IMR-90 (cell line): Measurements from ENCODE around the gene ZCCHC14. TPM values are rescaled to one million over a fixed set of nuclear protein-coding genes. Genes with fewer than 3 reads are reported as not detected.

ENCODE experiments used
- ATAC-seq: fragments of 200-7000 bp; cut with Tn5 transposase; 2 replicates; pipeline ENCODE4 v1.9.1; 2020; ENCODE audit warnings: low read depth, mild to moderate bottlenecking, moderate library complexity
- BruUV-seq: library from RNA; stranded (reverse); fragments of 400-500 nt; replicated peaks from 2 replicates; lab custom pipeline; 2021; lab: Mats Ljungman, UMichigan
- CTCF ChIA-PET: fragments of 300-600 bp; formaldehyde crosslinking; extraction: SDS; loops from one replicate; lab custom pipeline; 2021; ENCODE audit warnings: antibody characterized with exemption; lab: Yijun Ruan, JAX
- POLR2A ChIA-PET: fragments of 300-600 bp; sonication (Branson Sonifier 250); formaldehyde crosslinking; loops from one replicate; lab custom pipeline; 2022; ENCODE audit warnings: antibody characterized with exemption; ENCODE audit not compliant: unreplicated experiment; lab: Charles Lee
- DNase-seq: peaks from one replicate; pipeline ENCODE4 v3.0.0; 2013
- H2AFZ ChIP-seq: replicated peaks from 2 replicates; pipeline ENCODE3; 2013; ENCODE audit warnings: low read length, mild to moderate bottlenecking; ENCODE audit not compliant: poor library complexity
- H2AK5ac ChIP-seq: 2 replicates; pipeline ENCODE4 v1.6.1; 2013; ENCODE audit warnings: low read depth, low read length, inconsistent platforms
- H2AK9ac ChIP-seq: replicated peaks from 2 replicates; pipeline ENCODE3; 2013; ENCODE audit warnings: mild to moderate bottlenecking, low read depth, low read length, moderate library complexity; ENCODE audit not compliant: poor library complexity
- H2BK120ac ChIP-seq: 2 replicates; pipeline ENCODE4 v1.6.1; 2013; ENCODE audit warnings: low read depth, low read length, inconsistent platforms
- H2BK15ac ChIP-seq: 3 replicates; pipeline ENCODE4 v1.6.1; 2013; ENCODE audit warnings: low read depth, low read length, inconsistent platforms
- H2BK20ac ChIP-seq: 2 replicates; pipeline ENCODE4 v1.6.1; 2013; ENCODE audit warnings: low read depth, mild to moderate bottlenecking, inconsistent platforms, low read length, moderate library complexity
- H2BK5ac ChIP-seq: 2 replicates; pipeline ENCODE4 v1.6.1; 2013; ENCODE audit warnings: mild to moderate bottlenecking, low read depth, low read length, inconsistent platforms; ENCODE audit not compliant: poor library complexity, severe bottlenecking
- H3K14ac ChIP-seq: replicated peaks from 2 replicates; pipeline ENCODE4 v1.6.1; 2013; ENCODE audit warnings: low read depth, low read length, inconsistent platforms
- H3K18ac ChIP-seq: 2 replicates; pipeline ENCODE4 v1.6.1; 2013; ENCODE audit warnings: low read depth, low read length, control low read depth
- H3K23ac ChIP-seq: 2 replicates; pipeline ENCODE4 v1.6.1; 2013; ENCODE audit warnings: low read depth, low read length, inconsistent platforms
- H3K27ac ChIP-seq: 2 replicates; pipeline ENCODE4 v1.5.1; 2013; ENCODE audit warnings: mild to moderate bottlenecking, control low read depth, low read length; ENCODE audit not compliant: insufficient read depth
- H3K27me3 ChIP-seq: 2 replicates; pipeline ENCODE4 v1.6.1; 2013; ENCODE audit warnings: low read length; ENCODE audit not compliant: control insufficient read depth, insufficient read depth
- H3K36me3 ChIP-seq: 2 replicates; pipeline ENCODE4 v1.6.1; 2013; ENCODE audit warnings: low read length, mixed read lengths; ENCODE audit not compliant: control insufficient read depth, insufficient read depth
- H3K4ac ChIP-seq: 2 replicates; pipeline ENCODE4 v1.6.1; 2013; ENCODE audit warnings: low read depth, low read length, inconsistent platforms
- H3K4me1 ChIP-seq: 2 replicates; pipeline ENCODE4 v1.6.1; 2013; ENCODE audit warnings: low read length, mixed read lengths; ENCODE audit not compliant: control insufficient read depth, insufficient read depth
- H3K4me2 ChIP-seq: 2 replicates; pipeline ENCODE4 v1.6.1; 2013; ENCODE audit warnings: low read depth, mild to moderate bottlenecking, control low read depth, low read length, moderate library complexity
- H3K4me3 ChIP-seq: 2 replicates; pipeline ENCODE4 v1.5.1; 2013; ENCODE audit warnings: low read depth, mild to moderate bottlenecking, control low read depth, low read length, moderate library complexity; ENCODE audit not compliant: insufficient read depth
- H3K56ac ChIP-seq: 2 replicates; pipeline ENCODE4 v1.6.1; 2013; ENCODE audit warnings: low read length, inconsistent platforms; ENCODE audit not compliant: insufficient read depth; ENCODE audit errors: extremely low read depth
- H3K79me1 ChIP-seq, 2 experiments: 2 replicates each; pipeline ENCODE4 v1.6.1; 2013; ENCODE audit warnings: low read length in 2 of 2, inconsistent platforms in 1 of 2, low read depth in 1 of 2
- H3K9ac ChIP-seq: 2 replicates; pipeline ENCODE4 v1.6.1; 2013; ENCODE audit warnings: low read depth, low read length, control low read depth
- H3K9me1 ChIP-seq: 2 replicates; pipeline ENCODE4 v1.6.1; 2013; ENCODE audit warnings: low read length, inconsistent platforms; ENCODE audit not compliant: insufficient read depth
- H3K9me3 ChIP-seq: 2 replicates; pipeline ENCODE4 v1.6.1; 2013; ENCODE audit warnings: low read length; ENCODE audit not compliant: control insufficient read depth, insufficient read depth
- H4K20me1 ChIP-seq: 2 replicates; pipeline ENCODE4 v1.6.1; 2013; ENCODE audit warnings: low read length, inconsistent platforms; ENCODE audit not compliant: insufficient read depth
- H4K5ac ChIP-seq: 2 replicates; pipeline ENCODE4 v1.6.1; 2013; ENCODE audit warnings: mild to moderate bottlenecking, low read depth, low read length, control low read depth
- H4K8ac ChIP-seq, 2 experiments: 2 replicates each; pipeline ENCODE4 v1.6.1; 2013; ENCODE audit warnings: low read depth in 2 of 2, low read length in 2 of 2, control low read depth in 1 of 2, inconsistent platforms in 1 of 2
- H4K91ac ChIP-seq: 2 replicates; pipeline ENCODE4 v1.6.1; 2013; ENCODE audit warnings: low read depth, low read length, inconsistent platforms; ENCODE audit not compliant: insufficient read depth
- BHLHE40 ChIP-seq: fragments of 150-350 bp; IDR thresholded peaks from 2 replicates; pipeline ENCODE4 v1.6.1; 2016; ENCODE audit warnings: mild to moderate bottlenecking, low read depth, low read length
- CEBPB ChIP-seq: IDR thresholded peaks from 2 replicates; pipeline ENCODE4 v1.6.1; 2012; ENCODE audit warnings: low read depth, low read length, improper control_type of control experiment
- CHD1 ChIP-seq: IDR thresholded peaks from 2 replicates; pipeline ENCODE4 v1.6.1; 2012; ENCODE audit warnings: low read depth, low read length, improper control_type of control experiment
- FOS ChIP-seq: fragments of 150-350 bp; IDR thresholded peaks from 2 replicates; pipeline ENCODE4 v1.6.1; 2016; ENCODE audit warnings: low read depth, low read length
- MAFK ChIP-seq: IDR thresholded peaks from 2 replicates; pipeline ENCODE4 v1.6.1; 2012; ENCODE audit warnings: low read depth, low read length, improper control_type of control experiment
- MAZ ChIP-seq: IDR thresholded peaks from 2 replicates; pipeline ENCODE4 v1.6.1; 2012; ENCODE audit warnings: low read depth, mild to moderate bottlenecking, low read length, improper control_type of control experiment, moderate library complexity, borderline replicate concordance
- MXI1 ChIP-seq: IDR thresholded peaks from 2 replicates; pipeline ENCODE4 v1.6.1; 2012; ENCODE audit warnings: low read depth, mild to moderate bottlenecking, low read length, moderate library complexity, borderline replicate concordance
- NFE2L2 ChIP-seq: fragments of 150-350 bp; IDR thresholded peaks from 2 replicates; pipeline ENCODE4 v1.6.1; 2016; ENCODE audit warnings: low read depth, mild to moderate bottlenecking, low read length
- POLR2A ChIP-seq: IDR thresholded peaks from 2 replicates; pipeline ENCODE4 v1.6.1; 2012; ENCODE audit warnings: mild to moderate bottlenecking, low read depth, low read length
- RAD21 ChIP-seq: IDR thresholded peaks from 2 replicates; pipeline ENCODE4 v1.6.1; 2012; ENCODE audit warnings: low read length, improper control_type of control experiment
- RCOR1 ChIP-seq: IDR thresholded peaks from 2 replicates; pipeline ENCODE4 v1.6.1; 2012; ENCODE audit warnings: mild to moderate bottlenecking, low read length, improper control_type of control experiment; ENCODE audit not compliant: insufficient replicate concordance
- RFX5 ChIP-seq: IDR thresholded peaks from 2 replicates; pipeline ENCODE4 v1.8.0; 2012; ENCODE audit warnings: low read depth, mild to moderate bottlenecking, low read length, moderate library complexity
- SMC3 ChIP-seq: fragments of 150-350 bp; IDR thresholded peaks from 2 replicates; pipeline ENCODE4 v1.6.1; 2016; ENCODE audit warnings: low read depth, mild to moderate bottlenecking, antibody characterized with exemption, low read length, moderate library complexity
- WGBS, 2 experiments: methylation state at CpG; one replicate each; pipeline versions ENCODE4 v1.1.5 to v1.1.7; 2013; ENCODE audit warnings: missing lambda C conversion rate in 2 of 2; ENCODE audit not compliant: insufficient read length in 1 of 2; ENCODE audit errors: extremely low coverage in 2 of 2; 5-methylcytosine and 5-hydroxymethylcytosine counted together
- dilution Hi-C: fragments of 300-500 bp; cut with HindIII; formaldehyde crosslinking; loops from one replicate; pipeline ENCODE4 v1.14.3; 2018; ENCODE audit warnings: low sequenced_read_pairs; ENCODE audit not compliant: unreplicated experiment
- in situ Hi-C: fragments of 300-500 bp; cut with MboI; formaldehyde crosslinking; loops from 3 replicates; pipeline ENCODE4 v1.14.3; 2019; ENCODE audit warnings: low sequenced_read_pairs, inconsistent platforms, mixed read lengths
- intact Hi-C: fragments of 100-400 bp; cut with micrococcal nuclease; formaldehyde crosslinking; loops from 2 replicates; pipeline ENCODE4 v1.10.0; 2022
- polyA plus RNA-seq, 3 experiments: library from polyadenylated mRNA; depleted of rRNA; stranded (reverse); fragments of >200 nt; gene quantifications; 2 replicates each; pipeline ENCODE4 v1.2.3, GENCODE V29; 2012; ENCODE audit warnings: low replicate concordance in 1 of 3
- total RNA-seq: library from RNA; depleted of rRNA; stranded (reverse); fragments of >200 nt; gene quantifications from 2 replicates; pipeline ENCODE4 v1.2.3, GENCODE V29; 2012
- TF ChIP-seq, protein P1 (sequence below): conservative IDR thresholded peaks from 2 replicates; pipeline ENCODE4 v1.5.1; 2012; ENCODE audit warnings: mild to moderate bottlenecking, low read depth, low read length, improper control_type of control experiment
- TF ChIP-seq, protein P2 (sequence below): fragments of 150-350 bp; IDR thresholded peaks from 2 replicates; pipeline ENCODE4 v1.6.1; 2016; ENCODE audit warnings: low read depth, mild to moderate bottlenecking, low read length, moderate library complexity, borderline replicate concordance
- TF ChIP-seq, protein P3 (sequence below): fragments of 150-350 bp; IDR thresholded peaks from 2 replicates; pipeline ENCODE4 v1.6.1; 2017; ENCODE audit warnings: mild to moderate bottlenecking, antibody characterized with exemption, low read length, low read depth

ZCCHC14 gene
- total and polyA plus RNA-seq, 2 of the 4 experiments (the other 2 are of a cell fraction): 2.5 to 5.3 TPM

DNA sequence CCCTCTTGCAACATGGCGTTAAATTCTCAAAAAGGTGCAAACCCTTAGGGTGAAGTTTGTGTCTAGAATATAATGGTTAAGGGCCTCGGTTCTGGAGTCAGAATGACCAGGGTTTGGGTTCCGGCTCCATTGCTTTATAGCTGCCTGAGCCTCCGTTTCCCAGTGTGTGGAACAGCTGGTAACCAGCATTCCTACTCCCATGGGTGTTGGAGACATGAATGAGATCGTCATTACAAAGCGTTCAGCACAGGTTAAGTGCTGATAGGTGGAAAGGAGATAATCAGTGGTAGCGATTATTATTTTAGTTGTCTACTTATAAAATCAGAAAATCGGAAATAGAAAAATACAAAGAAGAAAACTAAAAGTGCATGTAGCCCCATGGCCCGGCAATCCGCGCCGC is 23.5 kb upstream of the ZCCHC14 start:
- CTCF ChIA-PET: interaction anchor here (1.4 kb wide), 1 partner anchor 120 kb away, joined by 3 read pairs; no protein-coding TSS in a partner anchor
- POLR2A ChIA-PET: no interaction called here
- ATAC-seq: no peak

More for the DNA sequence above, 23.5 kb upstream of the ZCCHC14 start:
- no peaks in the 10 kb centered on the region; the same call in 1 of the 2 replicates for H4K20me1 ChIP-seq
- in situ Hi-C loops: no loop called here
- no peak overlapping the region for H3K23ac ChIP-seq
- no peak overlapping the region for H3K27ac ChIP-seq
- no peak overlapping the region for H3K14ac ChIP-seq
- no peak overlapping the region for H3K18ac ChIP-seq
- no peak overlapping the region for H3K4ac ChIP-seq
- H3K27me3 ChIP-seq: peaks cover 11% of the 10 kb centered on the region
- no peak overlapping the region for H2BK120ac ChIP-seq
- H4K8ac ChIP-seq: no peak overlapping the region
- no peak overlapping the region for H4K5ac ChIP-seq
- no peak overlapping the region for H2BK15ac ChIP-seq
- H2AFZ ChIP-seq: no peak overlapping the region
- no peak overlapping the region for H3K9ac ChIP-seq
- H3K36me3 ChIP-seq: no peaks in the 10 kb centered on the region
- H3K4me3 ChIP-seq: no peak overlapping the region
- no peaks in the 10 kb centered on the region for H3K9me1 ChIP-seq
- no peak overlapping the region for H3K56ac ChIP-seq
- no peak overlapping the region for H4K91ac ChIP-seq
- H3K9me3 ChIP-seq: no peaks in the 10 kb centered on the region
- dilution Hi-C loops: no loop called here
- H3K4me2 ChIP-seq: no peak overlapping the region
- WGBS, 2 experiments: 100% methylated on average over 3 of the region's 12 CpGs; no CpG with 5 or more reads in 1 of the 2 experiments
- no peak overlapping the region for H2AK9ac ChIP-seq
- no peak overlapping the region for H2BK20ac ChIP-seq
- intact Hi-C loops: no loop called here
- peaks cover 5% of the 10 kb centered on the region; the same call in 1 of the 2 replicates for H3K4me1 ChIP-seq
- no peak overlapping the region for H2BK5ac ChIP-seq
- no peak overlapping the region for H2AK5ac ChIP-seq
- TF ChIP-seq FOS: no peak
- TF ChIP-seq BHLHE40: no peak
- TF ChIP-seq CHD1: no peak
- no peak for TF ChIP-seq MAZ
- no peak for TF ChIP-seq POLR2A
- no peak for TF ChIP-seq MAFK
- TF ChIP-seq RAD21: no peak
- TF ChIP-seq NFE2L2: no peak
- TF ChIP-seq, protein P1, sequence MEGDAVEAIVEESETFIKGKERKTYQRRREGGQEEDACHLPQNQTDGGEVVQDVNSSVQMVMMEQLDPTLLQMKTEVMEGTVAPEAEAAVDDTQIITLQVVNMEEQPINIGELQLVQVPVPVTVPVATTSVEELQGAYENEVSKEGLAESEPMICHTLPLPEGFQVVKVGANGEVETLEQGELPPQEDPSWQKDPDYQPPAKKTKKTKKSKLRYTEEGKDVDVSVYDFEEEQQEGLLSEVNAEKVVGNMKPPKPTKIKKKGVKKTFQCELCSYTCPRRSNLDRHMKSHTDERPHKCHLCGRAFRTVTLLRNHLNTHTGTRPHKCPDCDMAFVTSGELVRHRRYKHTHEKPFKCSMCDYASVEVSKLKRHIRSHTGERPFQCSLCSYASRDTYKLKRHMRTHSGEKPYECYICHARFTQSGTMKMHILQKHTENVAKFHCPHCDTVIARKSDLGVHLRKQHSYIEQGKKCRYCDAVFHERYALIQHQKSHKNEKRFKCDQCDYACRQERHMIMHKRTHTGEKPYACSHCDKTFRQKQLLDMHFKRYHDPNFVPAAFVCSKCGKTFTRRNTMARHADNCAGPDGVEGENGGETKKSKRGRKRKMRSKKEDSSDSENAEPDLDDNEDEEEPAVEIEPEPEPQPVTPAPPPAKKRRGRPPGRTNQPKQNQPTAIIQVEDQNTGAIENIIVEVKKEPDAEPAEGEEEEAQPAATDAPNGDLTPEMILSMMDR: no peak
- TF ChIP-seq, protein P2, sequence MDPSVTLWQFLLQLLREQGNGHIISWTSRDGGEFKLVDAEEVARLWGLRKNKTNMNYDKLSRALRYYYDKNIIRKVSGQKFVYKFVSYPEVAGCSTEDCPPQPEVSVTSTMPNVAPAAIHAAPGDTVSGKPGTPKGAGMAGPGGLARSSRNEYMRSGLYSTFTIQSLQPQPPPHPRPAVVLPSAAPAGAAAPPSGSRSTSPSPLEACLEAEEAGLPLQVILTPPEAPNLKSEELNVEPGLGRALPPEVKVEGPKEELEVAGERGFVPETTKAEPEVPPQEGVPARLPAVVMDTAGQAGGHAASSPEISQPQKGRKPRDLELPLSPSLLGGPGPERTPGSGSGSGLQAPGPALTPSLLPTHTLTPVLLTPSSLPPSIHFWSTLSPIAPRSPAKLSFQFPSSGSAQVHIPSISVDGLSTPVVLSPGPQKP: no peak
- TF ChIP-seq RCOR1: no peak
- no peak for TF ChIP-seq CEBPB
- TF ChIP-seq MXI1: no peak
- TF ChIP-seq, protein P3, sequence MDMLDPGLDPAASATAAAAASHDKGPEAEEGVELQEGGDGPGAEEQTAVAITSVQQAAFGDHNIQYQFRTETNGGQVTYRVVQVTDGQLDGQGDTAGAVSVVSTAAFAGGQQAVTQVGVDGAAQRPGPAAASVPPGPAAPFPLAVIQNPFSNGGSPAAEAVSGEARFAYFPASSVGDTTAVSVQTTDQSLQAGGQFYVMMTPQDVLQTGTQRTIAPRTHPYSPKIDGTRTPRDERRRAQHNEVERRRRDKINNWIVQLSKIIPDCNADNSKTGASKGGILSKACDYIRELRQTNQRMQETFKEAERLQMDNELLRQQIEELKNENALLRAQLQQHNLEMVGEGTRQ: no peak
- TF ChIP-seq SMC3: no peak
- TF ChIP-seq RFX5: no peak
- H3K79me1 ChIP-seq: no peaks in the 10 kb centered on the region
- no TSS peak for BruUV-seq
- DNase-seq: no peak
